K562 (cell line): ENCODE results near the gene INPPL1. TPM values are rescaled to one million over a fixed set of nuclear protein-coding genes. Genes with fewer than 3 reads are reported as not detected.

Source experiments
- DDX20 ChIP-seq: fragments of 450-650 bp; IDR thresholded peaks from 2 replicates; pipeline ENCODE4 v1.6.1; 2016; ENCODE audit warnings: missing genetic modification characterization, low read depth, mild to moderate bottlenecking, missing compliant biosample characterization, moderate library complexity
- ETS2 ChIP-seq: IDR thresholded peaks from 2 replicates; pipeline ENCODE4 v1.6.1; 2016; ENCODE audit warnings: borderline replicate concordance, missing genetic modification characterization, mild to moderate bottlenecking, moderate library complexity, missing compliant biosample characterization; ENCODE audit not compliant: poor library complexity, severe bottlenecking
- GATAD2B ChIP-seq: fragments of 450-650 bp; IDR thresholded peaks from 2 replicates; pipeline ENCODE4 v1.6.1; 2017; ENCODE audit warnings: mild to moderate bottlenecking, borderline replicate concordance
- L3MBTL2 ChIP-seq: fragments of 450-650 bp; IDR thresholded peaks from 2 replicates; pipeline ENCODE4 v1.6.1; 2016; ENCODE audit warnings: mild to moderate bottlenecking, moderate library complexity
- LCOR ChIP-seq: sonication (generic); formaldehyde crosslinking; IDR thresholded peaks from 2 replicates; pipeline ENCODE4 v1.8.0; 2022; ENCODE audit warnings: mild to moderate bottlenecking, missing genetic modification reagents
- MCM2 ChIP-seq: fragments of 450-650 bp; IDR thresholded peaks from 2 replicates; pipeline ENCODE4 v1.6.1; 2017; ENCODE audit warnings: low read depth, mild to moderate bottlenecking
- MXD1 ChIP-seq: fragments of 250-450 bp; sonication (Bioruptor Pico); IDR thresholded peaks from 2 replicates; pipeline ENCODE4 v1.8.0; 2021; ENCODE audit warnings: borderline replicate concordance, mild to moderate bottlenecking, moderate library complexity; ENCODE audit not compliant: poor library complexity, severe bottlenecking
- RREB1 ChIP-seq: fragments of 250-450 bp; sonication (Bioruptor Pico); IDR thresholded peaks from 2 replicates; pipeline ENCODE4 v1.4.0; 2020
- SIRT6 ChIP-seq: IDR thresholded peaks from one replicate; pipeline ENCODE4 v1.6.1; 2012; ENCODE audit warnings: low read depth, mild to moderate bottlenecking, control low read depth, inconsistent platforms, low read length, moderate library complexity
- ZNF507 ChIP-seq: conservative IDR thresholded peaks from 2 replicates; pipeline ENCODE4 v1.6.1; 2017; ENCODE audit warnings: missing genetic modification characterization, missing compliant biosample characterization
- ZNF740 ChIP-seq, 3 experiments: fragments of 200-800 bp in 1 of 3; sonication (Bioruptor generic) in 1 of 3; sonication (generic) in 1 of 3; formaldehyde crosslinking in 1 of 3; IDR thresholded peaks; 2 replicates each; pipeline versions ENCODE4 v1.6.1 to v1.8.0; 2016 to 2022; ENCODE audit warnings: mild to moderate bottlenecking in 2 of 3, missing compliant biosample characterization in 2 of 3, missing genetic modification characterization in 2 of 3, missing genetic modification reagents in 1 of 3
- polyA plus RNA-seq, 8 experiments: library from polyadenylated mRNA; depleted of rRNA in 4 of 8; stranded (reverse) in 5 of 8; unstranded in 3 of 8; fragments of >200 nt; fragmentation: Nextera tagmentation in 2 of 8; fragmentation: Illumina TruSeq in 1 of 8; extraction: Ambion mirVana in 2 of 8; extraction: Trizol in 1 of 8; gene quantifications; 2 replicates each; pipeline versions ENCODE4 v1.2.1 to v1.2.3, GENCODE V29; 2011 to 2014; ENCODE audit warnings: inconsistent platforms in 1 of 8, missing spikeins in 1 of 8
- total RNA-seq, 7 experiments: library from RNA; depleted of rRNA in 6 of 7; stranded (reverse); fragments of >200 nt in 6 of 7; fragmentation: Illumina TruSeq in 2 of 7; extraction: Trizol in 2 of 7; gene quantifications; 2 replicates each; pipeline versions ENCODE4 v1.2.1 to v1.2.3, GENCODE V29; 2011 to 2021; ENCODE audit warnings: low replicate concordance in 1 of 7
- TF ChIP-seq, protein P1 (sequence below): fragments of 450-650 bp; formaldehyde crosslinking; IDR thresholded peaks from 2 replicates; pipeline ENCODE4 v1.4.0; 2022; ENCODE audit warnings: missing genetic modification characterization
- TF ChIP-seq, protein P2 (sequence below), 2 experiments: IDR thresholded peaks; 2 replicates each; pipeline ENCODE4 v1.6.1; 2011; ENCODE audit warnings: borderline replicate concordance in 1 of 2, control low read depth in 1 of 2, low read depth in 1 of 2, low read length in 1 of 2, mild to moderate bottlenecking in 1 of 2, mixed read lengths in 1 of 2, moderate library complexity in 1 of 2; ENCODE audit not compliant: insufficient read depth in 1 of 2, insufficient read length in 1 of 2, poor library complexity in 1 of 2, severe bottlenecking in 1 of 2; ENCODE audit errors: extremely low read depth in 1 of 2

Gene INPPL1
- total and polyA plus RNA-seq, 9 of the 15 experiments (the other 6 are each of a cell fraction or from before 2014, with no cell fraction given) = 0.55 to 137 (median 61.6) TPM

- TF ChIP-seq, protein P1, sequence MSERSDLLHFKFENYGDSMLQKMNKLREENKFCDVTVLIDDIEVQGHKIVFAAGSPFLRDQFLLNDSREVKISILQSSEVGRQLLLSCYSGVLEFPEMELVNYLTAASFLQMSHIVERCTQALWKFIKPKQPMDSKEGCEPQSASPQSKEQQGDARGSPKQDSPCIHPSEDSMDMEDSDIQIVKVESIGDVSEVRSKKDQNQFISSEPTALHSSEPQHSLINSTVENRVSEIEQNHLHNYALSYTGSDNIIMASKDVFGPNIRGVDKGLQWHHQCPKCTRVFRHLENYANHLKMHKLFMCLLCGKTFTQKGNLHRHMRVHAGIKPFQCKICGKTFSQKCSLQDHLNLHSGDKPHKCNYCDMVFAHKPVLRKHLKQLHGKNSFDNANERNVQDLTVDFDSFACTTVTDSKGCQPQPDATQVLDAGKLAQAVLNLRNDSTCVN = peak; percentile 76; the same call in 1 of the 2 replicates
- TF ChIP-seq GATAD2B (0 out of 2 replicates have a peak, but pooled peaks have one; percentile 42), ETS2 (no peak), MCM2 (no peak), SIRT6 (no peak), RREB1 (CRISPR knock-in tag) (no peak), ZNF507 (tag) (no peak), MXD1 (CRISPR knock-in tag) (no peak), ZNF740 (CRISPR knock-in tag; IDR thresholded peaks at IDR 0.05) (peak; percentile 92), ZNF740 (tag; IDR thresholded peaks at IDR 0.05) (peak in 1 of 2 experiments; percentile 91; a peak in 2 of 4 replicates), LCOR (no peak), DDX20 (tag) (no peak), L3MBTL2 (no peak)
- TF ChIP-seq, protein P2, sequence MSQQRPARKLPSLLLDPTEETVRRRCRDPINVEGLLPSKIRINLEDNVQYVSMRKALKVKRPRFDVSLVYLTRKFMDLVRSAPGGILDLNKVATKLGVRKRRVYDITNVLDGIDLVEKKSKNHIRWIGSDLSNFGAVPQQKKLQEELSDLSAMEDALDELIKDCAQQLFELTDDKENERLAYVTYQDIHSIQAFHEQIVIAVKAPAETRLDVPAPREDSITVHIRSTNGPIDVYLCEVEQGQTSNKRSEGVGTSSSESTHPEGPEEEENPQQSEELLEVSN (IDR thresholded peaks at IDR 0.05; ENCODE audit: borderline replicate concordance in 1 of 2, extremely low read depth in 1 of 2, insufficient read depth in 1 of 2, insufficient read length in 1 of 2, low read depth in 1 of 2, low read length in 1 of 2, poor library complexity in 1 of 2, severe bottlenecking in 1 of 2) = peak in 1 of 2 experiments; percentile 49
These were observed 678 bp upstream of the INPPL1 start (continued) for GRCh38 chr11:72223615-72224563.
